ENCODE measurements around the gene RFWD3.

The RFWD3 gene

DNA sequence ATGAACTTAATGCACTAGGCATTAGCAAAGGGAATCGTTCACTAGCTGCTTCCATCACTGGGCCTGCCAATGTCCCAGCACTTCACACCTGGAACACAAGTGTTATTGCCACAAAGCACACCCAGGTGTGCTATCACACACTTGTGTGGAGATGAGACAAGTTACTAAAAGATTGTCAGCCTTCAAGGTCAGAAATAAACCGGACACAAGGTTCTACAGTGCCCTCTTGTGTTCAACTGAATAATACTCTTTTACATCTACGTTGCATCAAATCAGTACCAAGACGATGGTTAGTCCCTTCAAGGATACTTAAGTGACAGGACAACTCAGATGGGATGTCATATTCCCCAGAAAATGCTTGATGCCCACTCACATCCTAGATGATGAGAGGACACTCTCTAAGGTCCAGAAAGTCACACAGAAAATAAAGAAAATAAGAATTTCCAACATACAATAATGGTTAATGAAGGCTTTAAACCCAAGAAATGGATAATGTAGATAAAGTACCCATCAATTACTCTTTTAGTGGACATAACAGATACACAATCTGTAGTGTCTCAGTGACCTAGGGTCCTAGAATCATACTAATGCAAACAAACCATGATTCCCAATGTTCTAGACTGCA lies 43.4 kb downstream of the RFWD3 start:
- H3K4me3 ChIP-seq (ENCODE audit: insufficient read depth, low read depth, low read length) = no peak overlapping the region
- no peaks in the 10 kb centered on the region for H3K27me3 ChIP-seq (ENCODE audit: control insufficient read depth, insufficient read depth, low read length, poor library complexity, severe bottlenecking)
- H3K9me3 ChIP-seq (ENCODE audit: control insufficient read depth, low read length) = no peaks in the 10 kb centered on the region
- no peaks in the 10 kb centered on the region for H3K4me1 ChIP-seq (ENCODE audit: control insufficient read depth, insufficient read depth, low read length)
- H3K27ac ChIP-seq (ENCODE audit: insufficient read depth, low read depth, low read length, poor library complexity, severe bottlenecking) = no peak overlapping the region
- WGBS, 2 experiments = 76 to 77% methylated on average over 4 of the region's 4 CpGs
- peaks cover 59% of the 10 kb centered on the region for H3K36me3 ChIP-seq (ENCODE audit: control insufficient read depth, insufficient read depth, low read length)

DNA sequence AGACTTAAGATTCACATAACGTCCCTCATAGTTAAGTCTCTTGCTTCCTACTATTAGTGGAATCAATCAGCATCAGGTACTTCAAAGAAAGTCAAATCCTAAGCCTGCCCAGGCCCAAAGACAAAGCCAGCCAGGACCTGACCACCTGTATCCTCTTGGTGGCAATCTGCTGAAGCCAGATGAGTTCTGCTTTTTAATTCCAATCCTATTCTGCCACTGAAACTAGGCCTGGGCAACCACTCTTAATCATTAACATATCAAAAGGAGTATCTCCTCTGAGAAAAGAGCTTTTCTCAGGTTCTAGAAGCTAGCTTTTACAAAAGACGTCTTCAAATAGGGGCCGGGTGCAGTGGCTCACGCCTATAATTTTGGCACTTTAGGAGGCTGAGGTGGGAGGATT lies 44.7 kb downstream of the RFWD3 start:
- no peak overlapping the region for H3K4me3 ChIP-seq (ENCODE audit: insufficient read depth, low read depth, low read length)
- peaks cover 45% of the 10 kb centered on the region for H3K36me3 ChIP-seq (ENCODE audit: control insufficient read depth, insufficient read depth, low read length)
- no peaks in the 10 kb centered on the region for H3K9me3 ChIP-seq (ENCODE audit: control insufficient read depth, low read length)
- no peaks in the 10 kb centered on the region for H3K27me3 ChIP-seq (ENCODE audit: control insufficient read depth, insufficient read depth, low read length, poor library complexity, severe bottlenecking)
- H3K4me1 ChIP-seq (ENCODE audit: control insufficient read depth, insufficient read depth, low read length) = no peaks in the 10 kb centered on the region
- H3K27ac ChIP-seq (ENCODE audit: insufficient read depth, low read depth, low read length, poor library complexity, severe bottlenecking) = no peak overlapping the region
- WGBS, 2 experiments = 80 to 85% methylated on average over 4 of the region's 4 CpGs

DNA sequence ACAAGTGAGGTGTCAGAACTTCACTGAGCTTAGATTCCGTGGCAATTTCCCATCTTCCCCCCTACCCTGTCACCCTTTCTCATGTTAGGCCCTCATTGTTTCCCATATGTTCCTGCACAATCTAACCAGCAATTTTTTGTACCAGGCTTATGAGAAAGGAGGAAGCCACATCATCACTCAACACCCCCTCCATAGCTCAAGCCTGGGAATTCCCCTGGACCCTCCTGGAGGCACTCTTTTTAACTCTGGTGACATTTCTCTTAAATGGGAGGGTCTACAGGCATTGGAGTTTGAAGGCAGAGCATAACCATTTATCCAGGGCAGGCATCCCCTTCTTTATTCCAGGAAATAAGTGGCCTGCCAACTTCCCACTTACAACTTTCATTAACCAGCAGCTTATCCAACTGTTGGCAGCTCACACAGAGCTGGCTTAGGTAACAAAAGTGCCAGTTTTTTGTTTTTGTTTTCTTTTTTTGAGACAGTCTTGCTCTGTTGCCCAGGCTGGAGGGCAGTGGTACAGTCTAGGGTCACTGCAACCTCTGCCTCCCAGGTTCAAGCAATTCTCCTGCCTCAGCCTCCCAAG lies 49.4 kb downstream of the RFWD3 start:
- 96% methylated on average over 1 of the region's 1 CpG for WGBS, 2 experiments
- H3K4me3 ChIP-seq (ENCODE audit: insufficient read depth, low read depth, low read length) = no peak overlapping the region
- H3K9me3 ChIP-seq (ENCODE audit: control insufficient read depth, low read length) = no peaks in the 10 kb centered on the region
- peaks cover 6% of the 10 kb centered on the region for H3K36me3 ChIP-seq (ENCODE audit: control insufficient read depth, insufficient read depth, low read length)
- no peak overlapping the region for H3K27ac ChIP-seq (ENCODE audit: insufficient read depth, low read depth, low read length, poor library complexity, severe bottlenecking)
- no peaks in the 10 kb centered on the region for H3K27me3 ChIP-seq (ENCODE audit: control insufficient read depth, insufficient read depth, low read length, poor library complexity, severe bottlenecking)
- no peaks in the 10 kb centered on the region for H3K4me1 ChIP-seq (ENCODE audit: control insufficient read depth, insufficient read depth, low read length)

DNA sequence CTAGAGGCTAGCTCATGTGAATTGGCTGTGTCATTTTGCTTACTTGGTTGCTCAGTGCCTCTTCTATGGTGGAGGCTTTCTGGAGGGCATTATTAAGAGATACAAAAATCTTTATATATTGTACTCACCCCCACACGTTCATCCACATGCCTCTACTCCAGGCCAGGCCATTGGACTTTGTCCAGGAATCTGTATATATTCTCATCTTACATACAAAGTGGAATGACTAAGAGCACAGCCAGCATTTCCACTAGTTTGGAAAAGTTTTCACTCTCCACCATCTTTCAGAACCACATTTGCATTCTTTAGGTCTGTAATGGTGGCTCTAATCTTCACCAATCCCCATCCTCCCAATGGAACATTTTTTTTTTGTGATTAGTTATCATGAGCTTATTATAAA lies 55.0 kb downstream of the RFWD3 start:
- 74 to 93% methylated on average over 1 of the region's 1 CpG for WGBS, 2 experiments
- Histone ChIP-seq H3K4me3 (ENCODE audit: insufficient read depth, low read depth, low read length) (no peak overlapping the region), H3K9me3 (ENCODE audit: control insufficient read depth, low read length) (no peaks in the 10 kb centered on the region), H3K27me3 (ENCODE audit: control insufficient read depth, insufficient read depth, low read length, poor library complexity, severe bottlenecking) (no peaks in the 10 kb centered on the region), H3K36me3 (ENCODE audit: control insufficient read depth, insufficient read depth, low read length) (no peaks in the 10 kb centered on the region), H3K27ac (ENCODE audit: insufficient read depth, low read depth, low read length, poor library complexity, severe bottlenecking) (no peak overlapping the region), H3K4me1 (ENCODE audit: control insufficient read depth, insufficient read depth, low read length) (peaks cover 8% of the 10 kb centered on the region)

DNA sequence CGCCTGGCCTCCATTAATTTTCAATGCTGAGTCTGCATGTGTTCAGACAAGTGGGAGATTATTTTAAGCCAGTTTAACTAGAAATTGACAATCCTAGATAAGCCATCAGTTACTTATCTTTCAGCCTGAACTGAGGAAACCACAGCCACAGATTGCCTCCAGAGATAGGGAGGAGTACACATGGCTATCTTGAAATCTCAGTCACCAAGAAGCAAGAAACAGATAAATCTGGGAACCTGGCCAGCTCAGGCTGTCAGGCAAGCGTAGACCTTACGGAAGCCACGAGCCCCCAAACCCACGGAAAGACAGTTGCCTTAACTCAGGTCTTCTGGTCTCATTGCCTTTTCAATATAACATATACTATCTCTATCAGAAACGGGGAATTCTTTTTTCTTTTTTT lies 57.7 kb downstream of the RFWD3 start:
- Histone ChIP-seq H3K9me3 (ENCODE audit: control insufficient read depth, low read length) (no peaks in the 10 kb centered on the region), H3K4me3 (ENCODE audit: insufficient read depth, low read depth, low read length) (no peak overlapping the region), H3K36me3 (ENCODE audit: control insufficient read depth, insufficient read depth, low read length) (no peaks in the 10 kb centered on the region), H3K27me3 (ENCODE audit: control insufficient read depth, insufficient read depth, low read length, poor library complexity, severe bottlenecking) (no peaks in the 10 kb centered on the region), H3K27ac (ENCODE audit: insufficient read depth, low read depth, low read length, poor library complexity, severe bottlenecking) (no peak overlapping the region), H3K4me1 (ENCODE audit: control insufficient read depth, insufficient read depth, low read length) (peaks cover 19% of the 10 kb centered on the region)
- WGBS, 2 experiments = 93 to 94% methylated on average over 6 of the region's 6 CpGs

DNA sequence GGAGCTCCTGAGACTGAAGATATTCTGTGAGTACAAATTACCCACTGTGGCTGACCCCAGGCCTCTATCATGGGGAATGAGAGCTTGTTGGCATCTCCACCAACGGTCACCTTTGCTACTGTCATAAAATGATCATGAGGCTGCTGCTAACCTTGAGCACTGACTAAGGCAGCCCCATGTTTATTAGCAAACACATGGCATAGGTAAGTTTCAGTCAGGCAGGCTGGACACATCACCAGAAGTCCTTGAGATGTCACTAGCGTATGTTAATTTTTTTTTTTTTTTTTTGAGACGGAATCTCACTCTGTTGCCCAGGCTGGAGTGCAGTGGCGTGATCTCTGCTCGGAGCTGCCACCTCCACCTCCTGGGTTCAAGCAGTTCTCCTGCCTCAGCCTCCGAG lies 58.3 kb downstream of the RFWD3 start:
- Histone ChIP-seq H3K9me3 (ENCODE audit: control insufficient read depth, low read length) (no peaks in the 10 kb centered on the region), H3K4me1 (ENCODE audit: control insufficient read depth, insufficient read depth, low read length) (peaks cover 19% of the 10 kb centered on the region), H3K27me3 (ENCODE audit: control insufficient read depth, insufficient read depth, low read length, poor library complexity, severe bottlenecking) (no peaks in the 10 kb centered on the region), H3K36me3 (ENCODE audit: control insufficient read depth, insufficient read depth, low read length) (no peaks in the 10 kb centered on the region), H3K27ac (ENCODE audit: insufficient read depth, low read depth, low read length, poor library complexity, severe bottlenecking) (no peak overlapping the region), H3K4me3 (ENCODE audit: insufficient read depth, low read depth, low read length) (no peak overlapping the region)
- WGBS, 2 experiments = 85 to 89% methylated on average over 6 of the region's 6 CpGs

DNA sequence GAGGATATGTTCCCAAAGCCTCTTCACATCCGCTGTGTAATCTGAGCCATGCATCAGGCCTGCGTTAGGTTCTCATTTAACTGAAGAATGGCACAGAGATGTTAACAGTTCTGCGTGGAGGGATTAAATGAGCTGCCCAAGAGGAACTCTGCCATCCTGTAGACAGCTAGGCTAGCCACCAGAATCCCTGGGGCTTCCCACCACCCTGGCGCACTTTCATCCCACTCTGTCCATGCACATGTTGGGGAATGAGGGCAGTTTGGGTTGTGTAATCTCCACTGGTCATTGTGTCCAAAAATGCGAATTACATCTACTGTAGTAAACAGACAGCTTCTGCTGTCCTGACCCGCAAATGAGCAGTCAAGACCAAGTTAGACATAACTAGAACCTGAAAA lies 58.7 kb downstream of the RFWD3 start:
- Histone ChIP-seq H3K4me3 (ENCODE audit: insufficient read depth, low read depth, low read length) (no peak overlapping the region), H3K27me3 (ENCODE audit: control insufficient read depth, insufficient read depth, low read length, poor library complexity, severe bottlenecking) (no peaks in the 10 kb centered on the region), H3K27ac (ENCODE audit: insufficient read depth, low read depth, low read length, poor library complexity, severe bottlenecking) (no peak overlapping the region), H3K36me3 (ENCODE audit: control insufficient read depth, insufficient read depth, low read length) (no peaks in the 10 kb centered on the region), H3K4me1 (ENCODE audit: control insufficient read depth, insufficient read depth, low read length) (peaks cover 19% of the 10 kb centered on the region), H3K9me3 (ENCODE audit: control insufficient read depth, low read length) (no peaks in the 10 kb centered on the region)
- WGBS, 2 experiments = 56% methylated on average over 6 of the region's 6 CpGs

DNA sequence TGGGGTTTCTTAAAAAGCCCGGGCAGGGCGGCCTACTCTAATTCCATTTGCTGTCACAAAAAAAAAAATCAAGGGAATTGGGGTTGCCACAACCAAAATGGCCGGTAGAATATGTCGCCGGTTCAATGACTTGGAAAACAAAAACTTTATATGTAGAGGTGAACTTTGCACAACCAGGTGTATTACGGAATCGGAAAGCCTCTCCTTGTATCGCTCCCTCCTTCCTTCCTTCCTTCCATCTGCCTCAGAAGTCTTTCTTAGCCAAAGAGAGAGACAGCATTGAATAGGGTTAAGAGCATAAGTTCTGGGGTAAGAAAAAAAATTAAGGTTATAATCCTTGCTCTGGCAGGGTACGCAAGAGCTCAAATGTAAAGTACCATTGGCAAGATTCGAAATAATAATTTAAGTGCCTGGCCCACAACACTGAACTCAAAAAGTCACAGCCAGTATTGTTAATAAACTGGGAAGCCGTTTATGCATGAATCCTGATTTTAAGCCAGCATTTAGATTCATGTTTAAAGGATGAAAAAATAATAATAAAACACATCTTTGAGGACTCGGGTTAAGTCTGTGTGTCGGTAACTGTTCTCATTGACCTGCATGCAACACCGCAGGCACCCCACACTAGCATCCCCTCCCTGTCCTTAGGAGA lies 59.2 kb downstream of the RFWD3 start:
- peak overlapping the region; percentile 71 for H3K4me3 ChIP-seq (ENCODE audit: insufficient read depth, low read depth, low read length)
- no peaks in the 10 kb centered on the region for H3K36me3 ChIP-seq (ENCODE audit: control insufficient read depth, insufficient read depth, low read length)
- H3K4me1 ChIP-seq (ENCODE audit: control insufficient read depth, insufficient read depth, low read length) = peaks cover 19% of the 10 kb centered on the region
- no peaks in the 10 kb centered on the region for H3K9me3 ChIP-seq (ENCODE audit: control insufficient read depth, low read length)
- H3K27me3 ChIP-seq (ENCODE audit: control insufficient read depth, insufficient read depth, low read length, poor library complexity, severe bottlenecking) = no peaks in the 10 kb centered on the region
- WGBS, 2 experiments = 22 to 23% methylated on average over 14 of the region's 14 CpGs
- H3K27ac ChIP-seq (ENCODE audit: insufficient read depth, low read depth, low read length, poor library complexity, severe bottlenecking) = peak overlapping the region; percentile 95

DNA sequence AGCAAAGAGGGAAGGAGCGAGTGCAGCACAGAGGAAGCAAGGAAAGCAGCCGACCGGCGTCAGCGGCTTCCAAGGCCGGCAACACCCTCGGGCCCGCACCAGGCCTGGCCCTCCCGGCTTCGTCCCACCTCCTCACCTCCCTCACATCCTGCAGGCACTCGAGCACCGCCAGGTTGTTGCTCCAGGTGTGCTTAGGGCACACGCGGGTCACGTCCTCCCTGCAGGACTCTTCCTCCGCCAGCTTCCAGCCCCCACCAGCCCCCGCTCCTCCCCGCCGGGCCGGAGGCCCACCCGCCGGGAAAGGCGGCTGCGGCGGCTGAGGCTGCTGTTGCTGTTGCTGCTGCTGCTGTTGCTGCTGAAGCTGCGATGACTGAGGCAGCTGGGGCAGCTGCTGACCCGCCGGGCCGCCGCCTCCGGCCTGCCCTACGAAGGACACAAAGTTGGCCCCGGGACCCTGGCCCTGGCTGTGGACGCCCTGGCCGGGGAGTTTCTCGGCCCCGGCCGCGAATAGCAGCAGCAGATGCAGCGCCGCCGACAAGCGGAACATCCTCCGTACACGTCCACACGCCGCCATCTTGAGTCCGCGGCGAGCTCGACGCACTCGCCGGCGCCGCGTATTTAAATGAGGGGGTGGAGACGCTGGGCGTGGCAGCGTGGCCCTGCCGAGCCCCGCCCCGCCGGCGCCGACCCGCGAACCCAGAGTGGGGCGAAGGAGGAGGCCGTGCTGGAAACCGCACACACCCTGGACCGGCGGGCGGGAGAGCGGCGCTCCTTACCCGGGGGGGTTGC lies 60.0 kb downstream of the RFWD3 start, which contains the start of gene GLG1:
Gene GLG1, minus strand, starts transcription at position 594 of the 789 bp plus-strand sequence. Its CDS starts 20 bp downstream, at position 574.
- Histone ChIP-seq H3K36me3 (ENCODE audit: control insufficient read depth, insufficient read depth, low read length) (no peaks in the 10 kb centered on the region), H3K9me3 (ENCODE audit: control insufficient read depth, low read length) (no peaks in the 10 kb centered on the region), H3K27ac (ENCODE audit: insufficient read depth, low read depth, low read length, poor library complexity, severe bottlenecking) (peak within 1 kb of the TSS; percentile 95), H3K4me1 (ENCODE audit: control insufficient read depth, insufficient read depth, low read length) (peaks cover 19% of the 10 kb centered on the region), H3K27me3 (ENCODE audit: control insufficient read depth, insufficient read depth, low read length, poor library complexity, severe bottlenecking) (no peaks in the 10 kb centered on the region), H3K4me3 (ENCODE audit: insufficient read depth, low read depth, low read length) (peak within 1 kb of the TSS; percentile 71)
- 0% methylated on average over 77 of the region's 77 CpGs for WGBS, 2 experiments

All from ectodermal cell (in vitro differentiated cells).